HAP-1 (cell line): Measurements from ENCODE around the gene MRPL54.

Experiments used
- DNase-seq, 2 experiments: peaks; one replicate each; pipeline ENCODE4 v3.0.0-alpha.2; 2016 to 2020; ENCODE audit warnings: low spot score in 2 of 2
- H3K27me3 ChIP-seq: fragments of 250-450 bp; sonication (Bioruptor Pico); 2 replicates; pipeline ENCODE4 v1.5.1; 2020; ENCODE audit warnings: low read depth, mild to moderate bottlenecking, moderate library complexity
- H3K36me3 ChIP-seq: fragments of 250-450 bp; sonication (Bioruptor Pico); replicated peaks from 2 replicates; pipeline ENCODE4 v1.5.1; 2020; ENCODE audit warnings: mild to moderate bottlenecking
- H3K4me1 ChIP-seq: fragments of 250-450 bp; sonication (Bioruptor Pico); 2 replicates; pipeline ENCODE4 v1.5.1; 2020; ENCODE audit warnings: mild to moderate bottlenecking
- H3K4me3 ChIP-seq: fragments of 250-450 bp; sonication (Bioruptor Pico); 2 replicates; pipeline ENCODE4 v1.5.1; 2020; ENCODE audit warnings: mild to moderate bottlenecking, moderate library complexity
- H3K9me3 ChIP-seq: fragments of 250-450 bp; sonication (Bioruptor Pico); 2 replicates; pipeline ENCODE4 v1.5.1; 2020; ENCODE audit warnings: mild to moderate bottlenecking, moderate library complexity
- in situ Hi-C: fragments of 300-500 bp; cut with MboI; formaldehyde crosslinking; loops from 3 replicates; pipeline ENCODE4 v1.14.3; 2020; ENCODE audit warnings: low sequenced_read_pairs, inconsistent platforms, mixed read lengths

MRPL54 gene

GRCh38 chr19:3768748-3769099, 6.2 kb downstream of the MRPL54 start:
- H3K4me1 ChIP-seq, result no peaks in the 10 kb centered on the region
- in situ Hi-C loops, result no loop called here
- H3K4me3 ChIP-seq, result no peak overlapping the region
- DNase-seq, result no peak
- H3K36me3 ChIP-seq, result peaks cover 25% of the 10 kb centered on the region
- no peaks in the 10 kb centered on the region for H3K27me3 ChIP-seq
- H3K9me3 ChIP-seq, result no peaks in the 10 kb centered on the region

- in situ Hi-C loops, result no loop called here
- no peak for DNase-seq
- Histone ChIP-seq H3K27me3 (no peaks in the 10 kb centered on the region), H3K9me3 (no peaks in the 10 kb centered on the region), H3K4me3 (no peak overlapping the region), H3K36me3 (peaks cover 25% of the 10 kb centered on the region), H3K4me1 (no peaks in the 10 kb centered on the region)
Observed at GRCh38 chr19:3769494-3769893, 7.0 kb downstream of the MRPL54 start.

- in situ Hi-C loops, result no loop called here
Observed at GRCh38 chr19:3770136-3770999, 7.9 kb downstream of the MRPL54 start.

GRCh38 chr19:3771000-3771905, 8.8 kb downstream of the MRPL54 start:
- no peaks in the 10 kb centered on the region for H3K9me3 ChIP-seq
- DNase-seq, result no peak
- in situ Hi-C loops, result no loop called here

More at GRCh38 chr19:3770136-3770999, 7.9 kb downstream of the MRPL54 start:
- no peak for DNase-seq
- H3K9me3 ChIP-seq, result no peaks in the 10 kb centered on the region
- no peaks in the 10 kb centered on the region for H3K27me3 ChIP-seq
- peaks cover 20% of the 10 kb centered on the region for H3K36me3 ChIP-seq
- H3K4me1 ChIP-seq, result no peaks in the 10 kb centered on the region
- H3K4me3 ChIP-seq, result no peak overlapping the region

GRCh38 chr19:3771906-3772455, 9.5 kb downstream of the MRPL54 start, which contains the start of gene RAX2:
Gene RAX2, minus strand, starts transcription at chr19:3772228. Its CDS starts 486 bp downstream, at chr19:3771742.
- no peaks in the 10 kb centered on the region for H3K4me1 ChIP-seq
- H3K9me3 ChIP-seq, result no peaks in the 10 kb centered on the region
- H3K27me3 ChIP-seq, result no peaks in the 10 kb centered on the region
- in situ Hi-C loops, result no loop called here
- H3K4me3 ChIP-seq, result no peak within 1 kb of the TSS
- no peak for DNase-seq
- H3K36me3 ChIP-seq, result peaks cover 12% of the 10 kb centered on the region

More at GRCh38 chr19:3771000-3771905, 8.8 kb downstream of the MRPL54 start:
- H3K4me1 ChIP-seq, result no peaks in the 10 kb centered on the region
- peaks cover 17% of the 10 kb centered on the region for H3K36me3 ChIP-seq
- no peak overlapping the region for H3K4me3 ChIP-seq
- H3K27me3 ChIP-seq, result no peaks in the 10 kb centered on the region

- H3K27me3 ChIP-seq, result no peaks in the 10 kb centered on the region
- no peaks in the 10 kb centered on the region for H3K36me3 ChIP-seq
- no peaks in the 10 kb centered on the region for H3K9me3 ChIP-seq
- in situ Hi-C loops, result no loop called here
- H3K4me3 ChIP-seq, result no peak overlapping the region
- no peaks in the 10 kb centered on the region for H3K4me1 ChIP-seq
- no peak for DNase-seq
Observed at GRCh38 chr19:3773814-3774515, 11.5 kb downstream of the MRPL54 start.

GRCh38 chr19:3774621-3775373, 12.3 kb downstream of the MRPL54 start:
- in situ Hi-C loops, result no loop called here
- H3K27me3 ChIP-seq, result no peaks in the 10 kb centered on the region
- no peaks in the 10 kb centered on the region for H3K9me3 ChIP-seq
- H3K4me1 ChIP-seq, result no peaks in the 10 kb centered on the region
- H3K36me3 ChIP-seq, result no peaks in the 10 kb centered on the region
- DNase-seq, result no peak
- H3K4me3 ChIP-seq, result no peak overlapping the region

- no peaks in the 10 kb centered on the region for H3K36me3 ChIP-seq
- DNase-seq, result no peak
- H3K4me3 ChIP-seq, result no peak overlapping the region
- in situ Hi-C loops, result no loop called here
- no peaks in the 10 kb centered on the region for H3K4me1 ChIP-seq
- H3K27me3 ChIP-seq, result no peaks in the 10 kb centered on the region
- no peaks in the 10 kb centered on the region for H3K9me3 ChIP-seq
Observed at GRCh38 chr19:3775374-3775711, 12.9 kb downstream of the MRPL54 start.

GRCh38 chr19:3775831-3776230, 13.3 kb downstream of the MRPL54 start:
- Histone ChIP-seq H3K27me3 (no peaks in the 10 kb centered on the region), H3K4me3 (no peak overlapping the region), H3K36me3 (no peaks in the 10 kb centered on the region), H3K4me1 (no peaks in the 10 kb centered on the region), H3K9me3 (no peaks in the 10 kb centered on the region; the same call in 1 of the 2 replicates)
- DNase-seq, result no peak
- in situ Hi-C loops, result no loop called here

- H3K27me3 ChIP-seq, result no peaks in the 10 kb centered on the region
- in situ Hi-C loops, result no loop called here
Observed at GRCh38 chr19:3776479-3777040, 14.1 kb downstream of the MRPL54 start.

GRCh38 chr19:3778104-3778867, 15.8 kb downstream of the MRPL54 start:
- Histone ChIP-seq H3K36me3 (peaks cover 13% of the 10 kb centered on the region), H3K4me3 (no peak overlapping the region), H3K27me3 (no peaks in the 10 kb centered on the region), H3K4me1 (no peaks in the 10 kb centered on the region), H3K9me3 (peaks cover 18% of the 10 kb centered on the region)
- in situ Hi-C loops, result no loop called here
- no peak for DNase-seq

More at GRCh38 chr19:3776479-3777040, 14.1 kb downstream of the MRPL54 start:
- Histone ChIP-seq H3K9me3 (peaks cover 4% of the 10 kb centered on the region), H3K4me1 (no peaks in the 10 kb centered on the region), H3K4me3 (no peak overlapping the region), H3K36me3 (no peaks in the 10 kb centered on the region)
- DNase-seq, result no peak
